Suprapubic skin (tissue), 4 donors: ENCODE results near the gene SLC37A1.

Experiments used
- CTCF ChIP-seq, 2 donors: fragments of 200-600 bp in 1 of 2; fragments of 450-650 bp in 1 of 2; sonication (generic) in 1 of 2; IDR thresholded peaks; one replicate each; pipeline ENCODE4 v1.5.1; 2016 to 2019; ENCODE audit warnings: antibody characterized with exemption in 2 of 2, mild to moderate bottlenecking in 1 of 2, moderate library complexity in 1 of 2
- EP300 ChIP-seq: sonication (generic); formaldehyde crosslinking; IDR thresholded peaks from one replicate; pipeline ENCODE4 v1.6.1; 2017; ENCODE audit warnings: antibody characterized with exemption
- POLR2AphosphoS5 ChIP-seq, 3 donors: sonication (generic); formaldehyde crosslinking; IDR thresholded peaks; one replicate each; pipeline ENCODE4 v1.6.1; 2017; ENCODE audit warnings: antibody characterized with exemption in 3 of 3

- TF ChIP-seq CTCF (IDR thresholded peaks at IDR 0.05) (no peak), POLR2AphosphoS5 (IDR thresholded peaks at IDR 0.05) (no peak), EP300 (no peak)
These were observed 30.9 kb downstream of the SLC37A1 start for GRCh38 chr21:42544544-42544943.
